Vagina (tissue), 2 donors: ENCODE measurements around the gene HEATR3. TPM values are rescaled to one million over a fixed set of nuclear protein-coding genes. Genes with fewer than 3 reads are reported as not detected.
A peak's percentile ranks its signal among the peaks of the same experiment; 100 is the strongest.

ENCODE experiments used
- DNase-seq, 2 donors: peaks; one replicate each; pipeline ENCODE4 v3.0.0-alpha.2; 2017; ENCODE audit errors: extremely low spot score in 2 of 2
- H3K27ac ChIP-seq: fragments of 200-600 bp; sonication (generic); one replicate; pipeline ENCODE4 v1.5.1; 2019
- H3K27me3 ChIP-seq: fragments of 200-600 bp; sonication (generic); one replicate; pipeline ENCODE4 v1.5.1; 2019
- H3K36me3 ChIP-seq, 2 donors: fragments of 200-600 bp; sonication (generic); one replicate each; pipeline ENCODE4 v1.5.1; 2017 to 2019
- H3K4me1 ChIP-seq: fragments of 200-600 bp; sonication (generic); one replicate; pipeline ENCODE4 v1.5.1; 2019
- H3K4me3 ChIP-seq, 2 donors: fragments of 200-600 bp; sonication (generic); 1 replicate in 1 of 2; 2 replicates in 1 of 2; pipeline ENCODE4 v1.5.1; 2016 to 2019
- H3K9me3 ChIP-seq: fragments of 200-600 bp; sonication (generic); one replicate; pipeline ENCODE4 v1.5.1; 2019
- POLR2A ChIP-seq, 2 donors: fragments of 450-650 bp; IDR thresholded peaks; one replicate each; pipeline ENCODE4 v1.6.1; 2017; ENCODE audit warnings: antibody characterized with exemption in 2 of 2, mild to moderate bottlenecking in 2 of 2, moderate library complexity in 2 of 2
- POLR2AphosphoS5 ChIP-seq, 2 donors: sonication (generic); formaldehyde crosslinking; IDR thresholded peaks; one replicate each; pipeline ENCODE4 v1.9.0; 2017; ENCODE audit warnings: antibody characterized with exemption in 2 of 2, mild to moderate bottlenecking in 2 of 2, low read depth in 1 of 2; ENCODE audit not compliant: insufficient read depth in 1 of 2
- intact Hi-C: fragments of 100-400 bp; cut with DNase I; formaldehyde crosslinking; loops from one replicate; pipeline ENCODE4 v1.15.1; 2023
- total RNA-seq: library from RNA; depleted of rRNA; stranded (reverse); fragments of >200 nt; gene quantifications from one replicate; pipeline ENCODE4 v1.2.3, GENCODE V29; 2016
- TF ChIP-seq, protein P1 (sequence below), 3 experiments: fragments of 450-650 bp in 2 of 3; fragments of 200-600 bp in 1 of 3; sonication (generic) in 1 of 3; IDR thresholded peaks; one replicate each; pipeline ENCODE4 v1.5.1; 2017 to 2019; ENCODE audit warnings: antibody characterized with exemption in 3 of 3, mild to moderate bottlenecking in 2 of 3, moderate library complexity in 2 of 3

Gene HEATR3
- total RNA-seq, 1 donor from 2014 or later, result 16.5 TPM

GRCh38 chr16:50093607-50094539 is 28.1 kb downstream of the HEATR3 start:
- intact Hi-C loops, result no loop called here
- TF ChIP-seq POLR2AphosphoS5 (IDR thresholded peaks at IDR 0.05; ENCODE audit: insufficient read depth in 1 of 2, low read depth in 1 of 2) (peak in 1 of 2 donors; percentile 46), POLR2A (IDR thresholded peaks at IDR 0.05) (no peak)
- TF ChIP-seq, protein P1, sequence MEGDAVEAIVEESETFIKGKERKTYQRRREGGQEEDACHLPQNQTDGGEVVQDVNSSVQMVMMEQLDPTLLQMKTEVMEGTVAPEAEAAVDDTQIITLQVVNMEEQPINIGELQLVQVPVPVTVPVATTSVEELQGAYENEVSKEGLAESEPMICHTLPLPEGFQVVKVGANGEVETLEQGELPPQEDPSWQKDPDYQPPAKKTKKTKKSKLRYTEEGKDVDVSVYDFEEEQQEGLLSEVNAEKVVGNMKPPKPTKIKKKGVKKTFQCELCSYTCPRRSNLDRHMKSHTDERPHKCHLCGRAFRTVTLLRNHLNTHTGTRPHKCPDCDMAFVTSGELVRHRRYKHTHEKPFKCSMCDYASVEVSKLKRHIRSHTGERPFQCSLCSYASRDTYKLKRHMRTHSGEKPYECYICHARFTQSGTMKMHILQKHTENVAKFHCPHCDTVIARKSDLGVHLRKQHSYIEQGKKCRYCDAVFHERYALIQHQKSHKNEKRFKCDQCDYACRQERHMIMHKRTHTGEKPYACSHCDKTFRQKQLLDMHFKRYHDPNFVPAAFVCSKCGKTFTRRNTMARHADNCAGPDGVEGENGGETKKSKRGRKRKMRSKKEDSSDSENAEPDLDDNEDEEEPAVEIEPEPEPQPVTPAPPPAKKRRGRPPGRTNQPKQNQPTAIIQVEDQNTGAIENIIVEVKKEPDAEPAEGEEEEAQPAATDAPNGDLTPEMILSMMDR (IDR thresholded peaks at IDR 0.05), result no peak

DNA sequence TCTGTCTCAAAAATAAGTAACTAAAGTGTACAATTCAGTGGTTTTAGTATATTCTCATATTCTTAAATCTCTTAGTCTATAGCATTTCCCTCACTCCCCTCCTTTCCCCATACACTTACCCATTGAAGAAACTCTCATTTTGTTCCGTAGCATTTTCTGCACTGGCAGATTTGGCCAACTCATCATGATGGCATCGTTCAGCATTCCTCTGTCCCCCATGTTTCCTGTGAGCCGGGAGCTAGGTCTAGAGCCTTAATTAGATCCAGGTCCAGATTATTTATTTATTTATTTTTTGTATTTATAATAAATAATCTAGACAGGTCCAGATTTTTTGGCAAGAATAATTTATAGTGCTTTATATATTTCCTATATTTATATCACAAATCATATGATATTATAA is 31.0 kb downstream of the HEATR3 start:
- no peak for DNase-seq
- H3K36me3 ChIP-seq, result peaks cover 0 to 20% of the 10 kb centered on the region in 2 donors
- intact Hi-C loops, result no loop called here

More at GRCh38 chr16:50093607-50094539, 28.1 kb downstream of the HEATR3 start:
- Histone ChIP-seq H3K9me3 (no peaks in the 10 kb centered on the region), H3K27ac (no peak overlapping the region), H3K4me1 (no peaks in the 10 kb centered on the region), H3K36me3 (peaks cover 0 to 13% of the 10 kb centered on the region in 2 donors), H3K27me3 (no peaks in the 10 kb centered on the region), H3K4me3 (no peak overlapping the region)
- DNase-seq, result no peak

DNA sequence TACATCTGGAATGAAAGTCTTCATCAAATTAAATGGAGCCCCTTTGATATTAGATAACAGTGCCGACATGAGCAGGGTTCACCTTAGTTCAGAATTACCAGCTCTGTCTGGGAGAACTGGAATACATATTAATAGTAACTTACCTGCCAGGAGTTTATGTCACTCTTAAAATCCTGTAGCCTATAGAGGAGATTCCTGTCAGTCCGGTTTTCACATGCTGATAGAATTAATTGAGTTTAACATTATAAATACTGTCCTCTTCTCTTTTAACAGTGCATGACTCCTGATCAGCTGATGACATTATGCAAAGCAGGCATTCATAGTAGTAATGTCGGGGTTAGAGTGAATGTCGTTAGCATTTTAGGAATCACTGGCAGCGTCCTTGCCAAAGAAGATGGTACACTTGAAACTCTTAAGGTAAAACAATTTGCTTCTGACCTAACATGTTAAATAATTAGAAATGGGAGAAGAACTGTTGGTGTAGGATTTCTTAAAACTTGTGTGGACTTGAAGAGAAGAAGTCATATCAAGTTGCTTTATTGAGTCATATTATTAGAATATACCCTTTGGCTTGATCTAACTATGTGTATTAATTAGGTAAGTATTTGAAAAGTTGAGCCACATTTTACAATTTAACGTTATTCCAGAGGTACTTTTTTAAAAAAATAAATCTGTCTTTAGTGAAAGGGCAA is 34.3 kb downstream of the HEATR3 start:
- intact Hi-C loops, result no loop called here

More for the DNA sequence above, 31.0 kb downstream of the HEATR3 start:
- Histone ChIP-seq H3K4me1 (no peaks in the 10 kb centered on the region), H3K27ac (no peak overlapping the region), H3K9me3 (no peaks in the 10 kb centered on the region), H3K4me3 (no peak overlapping the region), H3K27me3 (no peaks in the 10 kb centered on the region)
- TF ChIP-seq POLR2AphosphoS5 (IDR thresholded peaks at IDR 0.05; ENCODE audit: insufficient read depth in 1 of 2, low read depth in 1 of 2), result no peak
- TF ChIP-seq, protein P1 (IDR thresholded peaks at IDR 0.05), result no peak
- TF ChIP-seq POLR2A (IDR thresholded peaks at IDR 0.05), result no peak

DNA sequence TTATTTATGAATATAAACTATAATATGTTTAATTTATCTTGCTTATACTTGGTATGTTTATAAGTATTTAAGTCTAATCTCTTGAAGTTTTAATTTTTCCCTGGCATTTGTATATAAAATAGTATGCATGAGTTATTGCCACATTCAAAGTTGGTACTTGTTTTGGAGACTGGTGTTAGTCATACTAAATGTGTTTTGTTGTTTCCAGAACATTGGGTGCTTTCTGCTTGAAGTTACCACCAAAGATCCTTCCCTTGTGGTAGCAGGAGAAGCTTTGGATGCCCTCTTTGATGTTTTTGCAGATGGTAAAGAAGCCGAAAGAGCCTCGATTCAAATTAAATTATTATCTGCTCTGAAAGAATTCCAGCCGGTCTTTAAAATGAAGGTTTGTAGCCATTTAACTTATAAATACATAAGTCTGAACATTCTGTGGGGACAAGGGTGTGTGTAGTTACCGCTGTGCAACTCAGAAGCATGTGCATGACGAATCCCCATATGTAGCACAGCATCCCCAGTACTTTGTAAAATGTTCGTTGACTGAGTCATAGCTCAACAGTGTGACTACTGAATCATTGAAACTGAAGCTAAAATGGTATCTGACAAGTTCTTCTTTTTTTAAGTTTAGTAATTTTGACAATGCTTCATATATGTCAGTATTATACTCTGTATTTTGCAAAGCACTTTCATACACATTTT is 36.4 kb downstream of the HEATR3 start:
- H3K9me3 ChIP-seq, result no peaks in the 10 kb centered on the region
- no peaks in the 10 kb centered on the region for H3K4me1 ChIP-seq
- H3K36me3 ChIP-seq, result peaks cover 0 to 56% of the 10 kb centered on the region in 2 donors
- H3K27ac ChIP-seq, result no peak overlapping the region
- no peak for DNase-seq
- H3K4me3 ChIP-seq, result no peak overlapping the region
- TF ChIP-seq POLR2A (IDR thresholded peaks at IDR 0.05), result no peak
- TF ChIP-seq, protein P1 (IDR thresholded peaks at IDR 0.05), result no peak
- no peaks in the 10 kb centered on the region for H3K27me3 ChIP-seq
- intact Hi-C loops, result no loop called here

More for the DNA sequence above, 34.3 kb downstream of the HEATR3 start:
- Histone ChIP-seq H3K27ac (no peak overlapping the region), H3K9me3 (no peaks in the 10 kb centered on the region), H3K4me3 (no peak overlapping the region), H3K36me3 (peaks cover 0 to 53% of the 10 kb centered on the region in 2 donors), H3K27me3 (no peaks in the 10 kb centered on the region), H3K4me1 (no peaks in the 10 kb centered on the region)
- no peak for DNase-seq
- peak in 1 of 2 donors; percentile 26 for TF ChIP-seq POLR2AphosphoS5 (IDR thresholded peaks at IDR 0.05; ENCODE audit: insufficient read depth in 1 of 2, low read depth in 1 of 2)
- TF ChIP-seq, protein P1 (IDR thresholded peaks at IDR 0.05), result no peak
